Heart left ventricle (tissue), 16 donors: Measurements from ENCODE around the gene FBXL7. TPM values are rescaled to one million over a fixed set of nuclear protein-coding genes. Genes with fewer than 3 reads are reported as not detected.

Experiments used
- ATAC-seq, 4 donors: fragments of 200-7000 bp; cut with Tn5 transposase; one replicate each; pipeline ENCODE4 v1.9.1; 2020 to 2022; ENCODE audit warnings: moderate library complexity in 4 of 4, mild to moderate bottlenecking in 3 of 4, moderate number of reproducible peaks in 1 of 4
- DNase-seq, 5 donors: peaks; one replicate each; pipeline ENCODE4 v3.0.0-alpha.2; 2020
- H3K27ac ChIP-seq, 12 donors: fragments of 200-600 bp; sonication (generic) in 4 of 12; one replicate each; pipeline versions ENCODE4 v1.5.0 to v1.8.0; 2016 to 2022; ENCODE audit warnings: mild to moderate bottlenecking in 2 of 12
- H3K27me3 ChIP-seq, 9 donors: fragments of 200-600 bp; sonication (generic) in 2 of 9; one replicate each; pipeline versions ENCODE4 v1.5.1 to v1.8.0; 2016 to 2022; ENCODE audit warnings: mild to moderate bottlenecking in 3 of 9
- H3K36me3 ChIP-seq, 9 donors: fragments of 200-600 bp; sonication (generic) in 2 of 9; one replicate each; pipeline versions ENCODE4 v1.5.0 to v1.8.0; 2018 to 2022; ENCODE audit warnings: mild to moderate bottlenecking in 2 of 9
- H3K4me1 ChIP-seq, 12 donors: fragments of 200-600 bp; sonication (generic) in 4 of 12; one replicate each; pipeline versions ENCODE4 v1.5.0 to v1.8.0; 2016 to 2022; ENCODE audit warnings: mild to moderate bottlenecking in 3 of 12
- H3K4me3 ChIP-seq, 12 donors: fragments of 200-600 bp; sonication (generic) in 4 of 12; one replicate each; pipeline versions ENCODE4 v1.5.0 to v1.8.0; 2017 to 2022; ENCODE audit warnings: mild to moderate bottlenecking in 9 of 12, moderate library complexity in 4 of 12
- H3K9me3 ChIP-seq, 12 donors: fragments of 200-600 bp; sonication (generic) in 4 of 12; one replicate each; pipeline versions ENCODE4 v1.5.0 to v1.8.0; 2016 to 2022; ENCODE audit warnings: mild to moderate bottlenecking in 1 of 12
- POLR2A ChIP-seq, 2 donors: fragments of 450-650 bp; IDR thresholded peaks; one replicate each; pipeline ENCODE4 v1.6.1; 2017; ENCODE audit warnings: antibody characterized with exemption in 2 of 2, mild to moderate bottlenecking in 2 of 2, moderate library complexity in 2 of 2
- WGBS, 4 donors: extraction: QIAGEN DNeasy Blood & Tissue Kit in 2 of 4; methylation state at CpG; one replicate each; pipeline versions ENCODE4 v1.1.5 to v1.1.7; 2013 to 2018; 5-methylcytosine and 5-hydroxymethylcytosine counted together
- intact Hi-C, 10 donors: fragments of 100-400 bp; cut with DNase I; formaldehyde crosslinking; loops; one replicate each; pipeline versions ENCODE4 v1.11.1 to v1.14.2; 2022
- polyA plus RNA-seq, 2 donors: library from polyadenylated mRNA; stranded (reverse); fragments of 200-250 nt; gene quantifications; one replicate each; pipeline ENCODE4 v1.2.3, GENCODE V29; 2013
- total RNA-seq, 9 donors: library from RNA; depleted of rRNA in 2 of 9; stranded (reverse); fragments of >200 nt in 2 of 9; fragmentation: NEBNext Ultra II Directional in 3 of 9; extraction: Animal tissue kit (Norgen Biotek cat#: 25700) in 3 of 9; gene quantifications; one replicate each; pipeline versions ENCODE4 v1.1.0 to v1.2.4, GENCODE V29; 2016 to 2023
- TF ChIP-seq, protein P1 (sequence below), 12 donors: fragments of 200-600 bp; sonication (generic) in 4 of 12; IDR thresholded peaks; one replicate each; pipeline versions ENCODE4 v1.5.0 to v1.8.0; 2018 to 2022; ENCODE audit warnings: antibody characterized with exemption in 12 of 12, mild to moderate bottlenecking in 5 of 12
- donor health status: ischemic (EF 13 %, LVEDD 7.1; RV severe dilation, severe dysfunction).
- donor health status: healthy with polysubstance abuse.
- donor health status: DM: no; HTN: yes; CAD: no.
- donor health status: DM: no; HTN: no; CAD: no.
- donor health status: ischemic (EF 25% LVEDD 6.9; RV normal size, moderate dysfunction).
- donor health status: ischemic (EF 25% LVEDD 5.7; RV mildly dilated, moderate dysfunction).
- donor health status: healthy.
- donor health status: DM: yes; HTN: yes; CAD: no.
- donor health status: ischemic (EF 35%, LVEDD 5.7; RV mildly dilated, moderate dysfunction).
- donor health status: nonischemic (EF 11% LVEDD 7.7; RV severe dilation, severe dysfunction).
- donor health status: DM: yes; HTN: yes; CAD: no.
- donor health status: PGD.
- donor health status: ischemic (EF 29% LVEDD 5.4; RV normal size, mild dysfunction).
- donor health status: nonischemic (EF 23%, LVEDD 6.1; RV moderate dilation, normal function).

FBXL7 gene
- total and polyA plus RNA-seq, 11 donors, result 8.7 to 27.6 (median 24.3) TPM

DNA sequence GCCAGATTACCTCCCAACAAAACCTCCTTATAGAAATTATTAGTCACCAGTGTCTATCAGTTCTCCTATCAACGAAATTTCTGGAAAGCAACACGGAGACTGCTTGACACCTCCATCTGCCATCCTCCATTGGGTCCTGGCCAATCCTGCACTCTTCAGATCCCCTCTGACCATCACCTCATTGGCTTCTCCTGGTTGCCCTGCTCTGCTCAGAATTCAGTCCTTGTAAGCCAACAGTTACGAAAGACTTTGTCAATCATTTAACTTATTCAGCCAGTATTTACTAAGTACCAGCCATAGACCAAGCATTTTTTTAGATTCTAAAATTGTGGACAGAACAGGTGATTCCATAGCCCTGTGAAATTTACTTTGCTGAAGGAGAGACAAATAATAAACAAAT, 451.1 kb downstream of the FBXL7 start:
- H3K27ac ChIP-seq, result no peak overlapping the region
- no peaks in the 10 kb centered on the region for H3K9me3 ChIP-seq
- 92 to 98% (median 94%) methylated on average over 3 of the region's 3 CpGs for WGBS, 4 donors
- peaks cover 0 to 17% (median 0%) of the 10 kb centered on the region in 9 donors for H3K36me3 ChIP-seq
- TF ChIP-seq, protein P1, sequence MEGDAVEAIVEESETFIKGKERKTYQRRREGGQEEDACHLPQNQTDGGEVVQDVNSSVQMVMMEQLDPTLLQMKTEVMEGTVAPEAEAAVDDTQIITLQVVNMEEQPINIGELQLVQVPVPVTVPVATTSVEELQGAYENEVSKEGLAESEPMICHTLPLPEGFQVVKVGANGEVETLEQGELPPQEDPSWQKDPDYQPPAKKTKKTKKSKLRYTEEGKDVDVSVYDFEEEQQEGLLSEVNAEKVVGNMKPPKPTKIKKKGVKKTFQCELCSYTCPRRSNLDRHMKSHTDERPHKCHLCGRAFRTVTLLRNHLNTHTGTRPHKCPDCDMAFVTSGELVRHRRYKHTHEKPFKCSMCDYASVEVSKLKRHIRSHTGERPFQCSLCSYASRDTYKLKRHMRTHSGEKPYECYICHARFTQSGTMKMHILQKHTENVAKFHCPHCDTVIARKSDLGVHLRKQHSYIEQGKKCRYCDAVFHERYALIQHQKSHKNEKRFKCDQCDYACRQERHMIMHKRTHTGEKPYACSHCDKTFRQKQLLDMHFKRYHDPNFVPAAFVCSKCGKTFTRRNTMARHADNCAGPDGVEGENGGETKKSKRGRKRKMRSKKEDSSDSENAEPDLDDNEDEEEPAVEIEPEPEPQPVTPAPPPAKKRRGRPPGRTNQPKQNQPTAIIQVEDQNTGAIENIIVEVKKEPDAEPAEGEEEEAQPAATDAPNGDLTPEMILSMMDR (IDR thresholded peaks at IDR 0.05), result no peak
- no peak for TF ChIP-seq POLR2A (IDR thresholded peaks at IDR 0.05)
- H3K4me1 ChIP-seq, result no peaks in the 10 kb centered on the region
- ATAC-seq, result no peak
- intact Hi-C loops, result no loop called here
- DNase-seq, result no peak
- H3K27me3 ChIP-seq, result no peaks in the 10 kb centered on the region
- H3K4me3 ChIP-seq, result no peak overlapping the region

DNA sequence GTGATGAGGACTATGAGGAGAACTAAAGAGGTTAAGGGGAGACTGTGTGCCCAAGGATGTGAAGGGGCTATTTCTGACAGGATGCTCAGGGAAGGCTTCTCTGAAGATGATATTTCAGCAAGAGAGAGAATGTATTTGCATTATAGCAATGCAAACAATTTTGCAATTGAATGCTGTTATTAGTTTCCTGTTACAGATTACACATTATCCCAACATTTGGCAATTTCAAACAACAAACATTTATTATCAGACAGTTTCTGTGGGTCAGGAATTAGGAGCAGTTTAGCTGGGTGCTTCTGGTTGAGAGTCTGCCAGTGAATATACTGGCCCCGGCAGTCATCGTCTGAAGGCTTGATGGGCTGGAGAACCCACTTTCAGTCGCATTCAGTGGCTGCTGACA, 451.6 kb downstream of the FBXL7 start:
- TF ChIP-seq, protein P1 (IDR thresholded peaks at IDR 0.05), result no peak
- TF ChIP-seq POLR2A (IDR thresholded peaks at IDR 0.05), result no peak
- intact Hi-C loops, result no loop called here
- no peaks in the 10 kb centered on the region for H3K4me1 ChIP-seq

GRCh38 chr5:15956622-15957021, 456.6 kb downstream of the FBXL7 start:
- 94 to 97% (median 95%) methylated on average over 6 of the region's 6 CpGs for WGBS, 4 donors
- Histone ChIP-seq H3K36me3 (no peaks in the 10 kb centered on the region), H3K9me3 (no peaks in the 10 kb centered on the region), H3K27me3 (no peaks in the 10 kb centered on the region), H3K4me3 (no peak overlapping the region), H3K27ac (no peak overlapping the region), H3K4me1 (no peaks in the 10 kb centered on the region)
- intact Hi-C loops, result no loop called here
- ATAC-seq (no peak), DNase-seq (no peak)
- TF ChIP-seq, protein P1 (IDR thresholded peaks at IDR 0.05), result no peak
- TF ChIP-seq POLR2A (IDR thresholded peaks at IDR 0.05), result no peak

More for the DNA sequence above, 451.6 kb downstream of the FBXL7 start:
- peaks cover 0 to 17% (median 0%) of the 10 kb centered on the region in 9 donors for H3K36me3 ChIP-seq
- DNase-seq (no peak), ATAC-seq (no peak)
- no peak overlapping the region for H3K4me3 ChIP-seq
- no peaks in the 10 kb centered on the region for H3K27me3 ChIP-seq
- 91 to 98% (median 95%) methylated on average over 3 of the region's 3 CpGs for WGBS, 4 donors
- no peak overlapping the region for H3K27ac ChIP-seq
- H3K9me3 ChIP-seq, result no peaks in the 10 kb centered on the region

DNA sequence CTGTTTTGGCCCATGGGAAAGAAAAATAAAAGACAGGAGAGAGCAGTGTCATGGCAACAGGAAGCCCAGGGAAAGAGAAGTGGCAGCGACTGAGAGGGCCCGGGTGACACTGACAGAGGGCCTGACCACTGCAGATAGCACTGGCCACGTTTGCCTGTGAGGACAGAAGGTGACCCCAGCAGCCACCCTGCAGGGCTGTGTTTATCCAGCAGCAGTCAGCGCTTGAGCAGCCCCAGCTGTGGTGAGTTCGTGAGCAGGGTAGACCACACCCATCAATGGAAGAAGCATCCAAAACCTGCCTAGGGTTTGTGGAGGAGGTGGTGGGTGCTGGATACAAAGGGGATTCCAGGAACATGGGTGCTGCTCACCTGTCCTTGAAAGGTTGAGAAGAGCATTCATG, 457.1 kb downstream of the FBXL7 start:
- TF ChIP-seq, protein P1 (IDR thresholded peaks at IDR 0.05), result no peak
- TF ChIP-seq POLR2A (IDR thresholded peaks at IDR 0.05), result no peak
- Histone ChIP-seq H3K27ac (no peak overlapping the region), H3K4me3 (no peak overlapping the region), H3K4me1 (no peaks in the 10 kb centered on the region), H3K9me3 (no peaks in the 10 kb centered on the region), H3K27me3 (no peaks in the 10 kb centered on the region), H3K36me3 (no peaks in the 10 kb centered on the region)
- DNase-seq (no peak), ATAC-seq (peak in 1 of 4 donors; percentile 29)
- 62 to 70% (median 67%) methylated on average over 5 of the region's 5 CpGs for WGBS, 4 donors
- intact Hi-C loops, result no loop called here
